ENCODE data around the gene SLC35B1.

Gene SLC35B1

DNA sequence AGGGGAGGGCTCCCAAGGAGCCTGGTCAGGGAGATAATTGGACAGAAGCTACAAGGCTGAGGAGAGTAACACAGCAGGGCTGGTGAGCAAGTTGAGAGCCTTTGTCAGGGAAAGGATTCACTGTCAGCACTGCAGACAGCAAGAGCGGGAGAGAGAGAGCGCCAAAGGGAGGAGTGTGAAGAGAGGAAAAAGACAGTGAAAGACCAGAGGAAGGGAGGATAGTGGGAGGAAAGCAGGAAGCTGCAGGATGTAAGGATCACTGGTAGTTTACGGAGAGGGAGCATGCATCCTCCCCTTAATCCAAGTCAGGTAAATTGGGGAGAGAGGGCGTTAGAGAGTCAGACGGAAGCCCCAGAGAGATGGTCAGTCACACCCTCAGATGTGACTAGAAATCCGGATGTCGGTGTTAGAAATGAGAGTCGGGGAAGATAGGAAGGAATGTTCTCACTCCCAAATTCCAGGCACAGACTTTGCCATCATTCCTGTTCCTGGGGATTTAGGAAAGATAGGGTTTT, 16.0 kb downstream of the SLC35B1 start:
- TF ChIP-seq, protein P1, sequence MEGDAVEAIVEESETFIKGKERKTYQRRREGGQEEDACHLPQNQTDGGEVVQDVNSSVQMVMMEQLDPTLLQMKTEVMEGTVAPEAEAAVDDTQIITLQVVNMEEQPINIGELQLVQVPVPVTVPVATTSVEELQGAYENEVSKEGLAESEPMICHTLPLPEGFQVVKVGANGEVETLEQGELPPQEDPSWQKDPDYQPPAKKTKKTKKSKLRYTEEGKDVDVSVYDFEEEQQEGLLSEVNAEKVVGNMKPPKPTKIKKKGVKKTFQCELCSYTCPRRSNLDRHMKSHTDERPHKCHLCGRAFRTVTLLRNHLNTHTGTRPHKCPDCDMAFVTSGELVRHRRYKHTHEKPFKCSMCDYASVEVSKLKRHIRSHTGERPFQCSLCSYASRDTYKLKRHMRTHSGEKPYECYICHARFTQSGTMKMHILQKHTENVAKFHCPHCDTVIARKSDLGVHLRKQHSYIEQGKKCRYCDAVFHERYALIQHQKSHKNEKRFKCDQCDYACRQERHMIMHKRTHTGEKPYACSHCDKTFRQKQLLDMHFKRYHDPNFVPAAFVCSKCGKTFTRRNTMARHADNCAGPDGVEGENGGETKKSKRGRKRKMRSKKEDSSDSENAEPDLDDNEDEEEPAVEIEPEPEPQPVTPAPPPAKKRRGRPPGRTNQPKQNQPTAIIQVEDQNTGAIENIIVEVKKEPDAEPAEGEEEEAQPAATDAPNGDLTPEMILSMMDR (conservative IDR thresholded peaks at IDR 0.05; ENCODE audit: low read depth, low read length), result no peak
- DNase-seq (ENCODE audit: low read depth), result no peak
- H3K4me3 ChIP-seq (ENCODE audit: low read depth, low read length), result no peak overlapping the region

DNA sequence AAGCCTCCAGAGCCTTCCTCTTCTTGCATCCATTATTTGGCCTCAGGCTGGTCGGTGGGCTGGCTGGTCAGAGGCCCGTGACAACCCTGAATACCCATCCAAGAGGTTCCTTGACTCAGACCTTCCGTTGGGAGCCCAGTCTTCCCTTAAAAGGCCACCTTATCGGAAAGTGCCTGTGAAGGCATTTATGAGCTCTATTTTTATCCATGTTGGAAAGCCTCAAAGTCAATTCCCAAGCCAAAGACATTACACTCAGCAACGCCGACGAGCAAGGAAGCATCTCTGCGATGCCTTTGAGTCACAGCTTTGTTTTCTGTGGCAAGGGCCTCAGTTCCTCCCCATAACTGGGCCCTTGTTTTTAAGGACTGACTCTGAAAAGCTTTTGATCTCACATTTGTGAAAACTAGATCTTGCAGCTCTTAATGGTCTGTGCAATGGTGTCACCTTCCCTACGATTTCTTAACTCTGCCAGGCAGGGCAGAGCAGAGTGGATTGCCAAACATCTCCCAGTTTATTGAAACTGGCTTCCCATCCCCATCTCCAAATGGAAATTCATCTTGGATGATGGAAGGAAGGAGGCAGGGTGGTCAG, 16.6 kb downstream of the SLC35B1 start:
- TF ChIP-seq, protein P1 (conservative IDR thresholded peaks at IDR 0.05; ENCODE audit: low read depth, low read length), result no peak
- H3K4me3 ChIP-seq (ENCODE audit: low read depth, low read length), result no peak overlapping the region
- no peak for DNase-seq (ENCODE audit: low read depth)

DNA sequence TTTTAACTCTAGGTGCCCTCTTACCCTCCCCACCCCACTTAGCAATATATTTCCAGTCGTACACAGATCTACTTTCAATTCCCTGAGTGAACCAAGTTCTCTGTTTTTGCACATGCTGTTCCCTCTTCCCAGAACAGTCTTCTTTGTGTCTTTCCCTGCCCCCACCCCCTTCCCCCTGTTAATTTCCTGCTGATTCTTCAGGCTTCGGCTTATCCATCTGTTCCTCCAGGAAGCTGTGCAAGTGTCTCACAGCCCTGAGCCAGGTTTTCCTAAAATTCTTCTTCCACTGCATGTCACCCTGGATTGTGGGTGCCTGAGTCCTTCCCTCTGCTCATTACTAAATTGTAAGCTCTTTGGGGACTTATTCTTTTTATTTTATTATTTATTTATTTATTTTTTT, 17.5 kb downstream of the SLC35B1 start:
- no peak for DNase-seq (ENCODE audit: low read depth)
- H3K4me3 ChIP-seq (ENCODE audit: low read depth, low read length), result no peak overlapping the region
- TF ChIP-seq, protein P1 (conservative IDR thresholded peaks at IDR 0.05; ENCODE audit: low read depth, low read length), result no peak

DNA sequence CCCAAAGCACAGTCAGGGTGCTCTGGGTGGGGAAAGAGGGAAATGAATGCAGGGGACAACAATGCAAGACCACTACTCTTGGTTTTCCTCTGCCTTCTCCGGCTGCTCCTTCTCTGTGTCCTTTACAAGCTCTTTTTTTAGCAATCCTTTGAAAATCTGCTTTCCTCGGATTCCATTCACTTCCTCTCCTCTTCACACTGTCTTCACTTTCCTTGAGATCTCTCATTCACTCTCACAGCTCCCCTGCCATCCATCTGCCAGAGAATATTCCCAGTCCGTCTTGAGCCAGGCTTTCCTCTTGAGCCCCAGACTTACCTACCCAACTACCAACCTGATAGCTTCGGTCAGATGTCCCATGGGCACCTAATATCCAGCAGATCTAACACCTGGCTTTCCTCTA, 18.9 kb downstream of the SLC35B1 start:
- TF ChIP-seq, protein P1 (conservative IDR thresholded peaks at IDR 0.05; ENCODE audit: low read depth, low read length), result no peak
- DNase-seq (ENCODE audit: low read depth), result no peak
- H3K4me3 ChIP-seq (ENCODE audit: low read depth, low read length), result no peak overlapping the region

DNA sequence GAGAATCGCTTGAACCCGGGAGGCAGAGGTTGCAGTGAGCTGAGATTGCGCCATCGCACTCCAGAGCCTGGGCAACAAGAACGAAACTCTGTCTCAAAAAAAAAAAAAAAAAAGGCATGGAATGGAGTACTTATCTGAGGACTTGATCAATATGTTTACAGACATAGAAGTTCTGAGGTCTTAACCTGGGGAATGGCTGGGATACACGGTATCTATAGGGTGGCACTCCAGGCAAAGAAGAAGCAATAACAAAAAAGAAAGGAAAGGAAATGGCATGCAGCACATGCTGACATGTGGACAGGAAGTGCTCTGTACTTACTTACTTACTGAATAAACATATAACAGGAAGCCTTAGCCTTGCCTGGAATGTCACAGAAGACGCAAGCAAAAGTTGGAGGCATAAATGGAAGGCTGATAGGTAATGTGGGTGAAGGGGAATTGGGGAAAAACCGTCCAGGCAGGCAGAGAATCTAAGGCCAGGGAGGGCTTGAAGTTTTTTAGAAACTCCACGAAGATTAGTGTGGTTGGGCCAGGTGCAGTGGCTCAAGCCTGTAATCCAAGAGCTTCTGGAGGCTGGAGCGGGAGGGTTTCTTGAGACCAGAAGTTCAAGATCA, 19.8 kb downstream of the SLC35B1 start:
- peak; percentile 78 for DNase-seq (ENCODE audit: low read depth)
- TF ChIP-seq, protein P1 (conservative IDR thresholded peaks at IDR 0.05; ENCODE audit: low read depth, low read length), result no peak
- H3K4me3 ChIP-seq (ENCODE audit: low read depth, low read length), result no peak overlapping the region

DNA sequence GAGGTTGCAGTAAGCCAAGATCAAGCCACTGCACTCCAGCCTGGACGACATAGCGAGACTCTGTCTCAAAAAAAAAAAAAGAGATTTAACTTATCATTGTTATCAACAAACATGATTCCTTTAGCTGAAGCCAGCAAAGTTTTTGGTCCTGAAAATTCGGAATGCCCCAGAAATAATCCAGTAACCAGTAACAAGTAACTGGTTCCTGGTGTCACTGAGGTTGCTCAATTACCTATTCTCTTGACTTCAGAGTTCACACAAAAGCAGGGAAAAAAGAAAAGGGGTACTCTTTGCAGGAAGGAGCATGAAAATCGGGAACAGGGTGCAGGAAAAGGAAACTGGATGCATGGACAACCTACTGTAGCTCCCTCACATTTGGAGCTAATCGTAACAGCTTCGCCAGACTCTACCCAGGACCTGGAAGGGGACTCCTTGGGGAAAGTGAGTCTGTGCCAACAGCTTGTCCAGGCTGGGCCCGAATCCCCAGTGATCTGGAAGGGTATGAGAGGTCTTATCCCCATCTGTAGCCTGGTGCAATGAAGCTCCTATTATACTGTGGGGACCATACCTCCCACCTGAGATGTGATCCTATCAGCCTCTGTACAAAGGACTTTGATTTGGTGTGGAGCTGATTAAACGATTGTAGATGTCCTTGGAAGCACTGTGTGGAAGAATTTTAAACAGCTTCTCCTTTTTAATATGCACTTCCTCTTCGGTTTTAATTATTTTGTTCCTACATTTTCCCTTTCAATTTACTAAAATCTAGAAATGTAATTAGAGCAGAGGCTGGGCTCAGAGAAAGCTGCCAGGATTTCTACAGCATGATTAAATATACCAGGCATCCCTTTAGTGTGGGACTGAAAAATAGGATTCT, 26.4 kb downstream of the SLC35B1 start:
- no peak for DNase-seq (ENCODE audit: low read depth)
- no peak overlapping the region for H3K4me3 ChIP-seq (ENCODE audit: low read depth, low read length)
- TF ChIP-seq, protein P1 (conservative IDR thresholded peaks at IDR 0.05; ENCODE audit: low read depth, low read length), result no peak

Measured in choroid plexus epithelial cell (primary cell).